ENCODE results near the gene PILRA. TPM values are rescaled to one million over a fixed set of nuclear protein-coding genes. Genes with fewer than 3 reads are reported as not detected.

Gene PILRA
- total and polyA plus RNA-seq, 2 of the 13 experiments (the other 11 are each of a cell fraction or from before 2014, with no cell fraction given): 0.13 to 1.3 TPM

- peak; percentile 36; the same call in 1 of the 2 replicates for TF ChIP-seq ZNF292 (CRISPR knock-in tag; IDR thresholded peaks at IDR 0.05; ENCODE audit: borderline replicate concordance, low read depth)
- peak; percentile 95 for TF ChIP-seq RFXAP (CRISPR knock-in tag; IDR thresholded peaks at IDR 0.05; ENCODE audit: borderline replicate concordance)
- TF ChIP-seq RXRA (CRISPR knock-in tag; IDR thresholded peaks at IDR 0.05): peak; percentile 42; the same call in 1 of the 2 replicates
- TF ChIP-seq SP4 (CRISPR knock-in tag; IDR thresholded peaks at IDR 0.05): peak; percentile 88
- TF ChIP-seq, protein P1, sequence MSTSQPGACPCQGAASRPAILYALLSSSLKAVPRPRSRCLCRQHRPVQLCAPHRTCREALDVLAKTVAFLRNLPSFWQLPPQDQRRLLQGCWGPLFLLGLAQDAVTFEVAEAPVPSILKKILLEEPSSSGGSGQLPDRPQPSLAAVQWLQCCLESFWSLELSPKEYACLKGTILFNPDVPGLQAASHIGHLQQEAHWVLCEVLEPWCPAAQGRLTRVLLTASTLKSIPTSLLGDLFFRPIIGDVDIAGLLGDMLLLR (CRISPR knock-in tag; IDR thresholded peaks at IDR 0.05): 0 out of 2 replicates have a peak, but pooled peaks have one; percentile 19
- TF ChIP-seq ZNF331 (CRISPR knock-in tag; IDR thresholded peaks at IDR 0.05): peak; percentile 44; the same call in 1 of the 2 replicates
- peak; percentile 89 for TF ChIP-seq ZNF574 (CRISPR knock-in tag; IDR thresholded peaks at IDR 0.05)
- TF ChIP-seq IKZF5 (CRISPR knock-in tag; IDR thresholded peaks at IDR 0.05): peak; percentile 77
- TF ChIP-seq, protein P2, sequence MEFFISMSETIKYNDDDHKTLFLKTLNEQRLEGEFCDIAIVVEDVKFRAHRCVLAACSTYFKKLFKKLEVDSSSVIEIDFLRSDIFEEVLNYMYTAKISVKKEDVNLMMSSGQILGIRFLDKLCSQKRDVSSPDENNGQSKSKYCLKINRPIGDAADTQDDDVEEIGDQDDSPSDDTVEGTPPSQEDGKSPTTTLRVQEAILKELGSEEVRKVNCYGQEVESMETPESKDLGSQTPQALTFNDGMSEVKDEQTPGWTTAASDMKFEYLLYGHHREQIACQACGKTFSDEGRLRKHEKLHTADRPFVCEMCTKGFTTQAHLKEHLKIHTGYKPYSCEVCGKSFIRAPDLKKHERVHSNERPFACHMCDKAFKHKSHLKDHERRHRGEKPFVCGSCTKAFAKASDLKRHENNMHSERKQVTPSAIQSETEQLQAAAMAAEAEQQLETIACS (CRISPR knock-in tag; IDR thresholded peaks at IDR 0.05): peak; percentile 35; the same call in 1 of the 2 replicates
- peak; percentile 83 for TF ChIP-seq ELF1 (CRISPR knock-in tag; IDR thresholded peaks at IDR 0.05)
- peak; percentile 76; the same call in 1 of the 2 replicates for TF ChIP-seq SMAD1 (CRISPR knock-in tag; IDR thresholded peaks at IDR 0.05; ENCODE audit: borderline replicate concordance, low read depth)
- TF ChIP-seq ZNF609 (CRISPR knock-in tag; IDR thresholded peaks at IDR 0.05; ENCODE audit: borderline replicate concordance): peak; percentile 13; the same call in 1 of the 2 replicates
- peak; percentile 88 for TF ChIP-seq ZNF44 (CRISPR knock-in tag; IDR thresholded peaks at IDR 0.05)
- TF ChIP-seq ZNF33B (CRISPR knock-in tag; IDR thresholded peaks at IDR 0.05): 0 out of 2 replicates have a peak, but pooled peaks have one; percentile 14
Observed at GRCh38 chr7:100335566-100336466, 37.5 kb upstream of the PILRA start (continued).

Data from HepG2 (cell line).